ENCODE data around the gene MRPS31. TPM values are rescaled to one million over a fixed set of nuclear protein-coding genes. Genes with fewer than 3 reads are reported as not detected.

MRPS31 gene
- total RNA-seq, 3 donors from 2014 or later (not counting 1 experiment from before 2014, with no cell fraction given): 13.6 to 19.6 (median 13.8) TPM

GRCh38 chr13:40679480-40679985 lies 91.5 kb downstream of the MRPS31 start:
- H3K27ac Mint-ChIP-seq: no peak overlapping the region

More at GRCh38 chr13:40679480-40679985, 91.5 kb downstream of the MRPS31 start:
- Mint-ChIP-seq H3K4me1 (peaks cover 5 to 6% of the 10 kb centered on the region in 2 donors), H3K27me3 (ENCODE audit: low read depth in 2 of 2) (peaks cover 0 to 2% of the 10 kb centered on the region in 2 donors), H3K4me3 (no peak overlapping the region), H3K9me3 (no peaks in the 10 kb centered on the region), H3K36me3 (no peaks in the 10 kb centered on the region)
- no peak overlapping the region for H3K4me3 ChIP-seq (ENCODE audit: low read length)
- 89% methylated on average over 6 of the region's 6 CpGs for WGBS (ENCODE audit: insufficient coverage)
- intact Hi-C loops (cut with micrococcal nuclease): no loop called here
- no peaks in the 10 kb centered on the region for H3K36me3 ChIP-seq (ENCODE audit: control insufficient read depth, insufficient read depth, low read length)
- DNase-seq: no peak
- no peaks in the 10 kb centered on the region for H3K27me3 ChIP-seq (ENCODE audit: control insufficient read depth, insufficient read depth, low read length)
- no peaks in the 10 kb centered on the region for H3K4me1 ChIP-seq (ENCODE audit: control insufficient read depth, insufficient read depth, low read length)
- TF ChIP-seq CTCF (IDR thresholded peaks at IDR 0.05): no peak
- no peak overlapping the region for H3K27ac ChIP-seq (ENCODE audit: low read length)
- no peaks in the 10 kb centered on the region for H3K9me3 ChIP-seq (ENCODE audit: control insufficient read depth, insufficient read depth, low read length)
- ATAC-seq: no peak

Other genes starting within 250 kb of the MRPS31 start
- 10 to 100 TPM; 23.9 to 29.8 (median 27.6) TPM for gene FOXO1, start 104.5 kb downstream of the MRPS31 start, total RNA-seq
- gene SLC25A15, start 18.4 kb upstream of the MRPS31 start, total RNA-seq: 1 to 10 TPM; 4.0 to 6.0 (median 5.8) TPM
- 100 to 1,000 TPM; 174 to 216 (median 193) TPM for gene ELF1, start 248.1 kb upstream of the MRPS31 start, total RNA-seq

Measured in natural killer cell (primary cell).